Measurements from ENCODE around the gene SLIT3.

- TF ChIP-seq, protein P1, sequence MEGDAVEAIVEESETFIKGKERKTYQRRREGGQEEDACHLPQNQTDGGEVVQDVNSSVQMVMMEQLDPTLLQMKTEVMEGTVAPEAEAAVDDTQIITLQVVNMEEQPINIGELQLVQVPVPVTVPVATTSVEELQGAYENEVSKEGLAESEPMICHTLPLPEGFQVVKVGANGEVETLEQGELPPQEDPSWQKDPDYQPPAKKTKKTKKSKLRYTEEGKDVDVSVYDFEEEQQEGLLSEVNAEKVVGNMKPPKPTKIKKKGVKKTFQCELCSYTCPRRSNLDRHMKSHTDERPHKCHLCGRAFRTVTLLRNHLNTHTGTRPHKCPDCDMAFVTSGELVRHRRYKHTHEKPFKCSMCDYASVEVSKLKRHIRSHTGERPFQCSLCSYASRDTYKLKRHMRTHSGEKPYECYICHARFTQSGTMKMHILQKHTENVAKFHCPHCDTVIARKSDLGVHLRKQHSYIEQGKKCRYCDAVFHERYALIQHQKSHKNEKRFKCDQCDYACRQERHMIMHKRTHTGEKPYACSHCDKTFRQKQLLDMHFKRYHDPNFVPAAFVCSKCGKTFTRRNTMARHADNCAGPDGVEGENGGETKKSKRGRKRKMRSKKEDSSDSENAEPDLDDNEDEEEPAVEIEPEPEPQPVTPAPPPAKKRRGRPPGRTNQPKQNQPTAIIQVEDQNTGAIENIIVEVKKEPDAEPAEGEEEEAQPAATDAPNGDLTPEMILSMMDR (IDR thresholded peaks at IDR 0.05; ENCODE audit: low read depth, low read length) = no peak
- no peak for TF ChIP-seq EZH2phosphoT487 (IDR thresholded peaks at IDR 0.05; ENCODE audit: low read depth)
Measured at GRCh38 chr5:168916266-168916665, 384.7 kb downstream of the SLIT3 start.
